Stimulated activated CD8-positive, alpha-beta memory T cell treated with anti-CD3 and anti-CD28 coated beads, Interleukin-12 subunit alpha, Interleukin-12 subunit beta, amount 100 ng/mL, for 24 hours (primary cell): Measurements from ENCODE around the gene MAX.
"Not testable (repeated sequence)": the region's sequence is repeated elsewhere in the genome, so short reads cannot be mapped to it uniquely, and the experiment has no call there.

Experiments
- DNase-seq: peaks from one replicate; pipeline ENCODE4 v3.0.0-alpha.2; 2020; ENCODE audit errors: extremely low read depth

Gene MAX

GRCh38 chr14:65104791-65105190 lies 2.5 kb upstream of the MAX start:
- no peak for DNase-seq

- no peak for DNase-seq
Measured at GRCh38 chr14:65103150-65103760, 938 bp upstream of the MAX start.

DNA sequence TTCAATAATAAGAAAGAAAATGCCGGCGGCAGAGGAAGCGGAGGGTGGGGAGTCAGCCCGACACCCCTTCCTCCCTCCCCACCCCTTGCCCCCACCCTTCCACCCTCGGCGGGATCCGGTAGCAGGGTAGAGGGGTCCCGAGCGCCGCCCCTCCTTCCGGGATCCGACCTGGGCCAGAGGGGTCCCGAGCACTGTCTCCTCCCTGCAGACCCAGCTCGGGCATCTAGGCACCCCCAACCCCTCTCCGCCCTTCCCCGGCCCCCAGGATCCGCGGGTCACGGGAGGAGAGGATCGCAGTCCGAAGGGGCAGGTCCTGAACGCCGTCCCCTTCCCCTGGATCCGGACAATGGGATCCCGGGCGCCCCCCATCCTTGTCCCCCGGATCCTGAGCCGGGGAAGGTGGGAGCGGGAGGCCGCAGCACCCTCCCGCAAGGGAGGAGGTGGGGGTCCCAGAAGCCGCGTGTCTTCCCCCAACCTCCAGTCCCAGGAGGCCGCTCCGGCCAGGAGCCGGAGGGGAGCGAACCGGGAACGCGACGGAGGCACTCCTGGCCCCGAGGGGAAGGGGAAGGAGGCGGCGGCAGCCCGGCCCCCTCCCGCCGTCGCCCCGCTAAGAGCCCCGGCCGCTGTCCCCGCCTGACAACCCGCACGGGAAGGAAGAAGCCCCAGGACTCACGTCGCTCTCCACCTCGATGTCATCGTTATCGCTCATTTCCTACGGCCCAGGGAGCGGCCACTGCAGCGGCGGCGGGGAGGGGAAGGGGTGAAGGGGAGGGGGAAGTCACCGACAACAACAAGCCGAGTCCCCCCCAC lies 481 bp downstream of the MAX start:
- no peak for DNase-seq

DNA sequence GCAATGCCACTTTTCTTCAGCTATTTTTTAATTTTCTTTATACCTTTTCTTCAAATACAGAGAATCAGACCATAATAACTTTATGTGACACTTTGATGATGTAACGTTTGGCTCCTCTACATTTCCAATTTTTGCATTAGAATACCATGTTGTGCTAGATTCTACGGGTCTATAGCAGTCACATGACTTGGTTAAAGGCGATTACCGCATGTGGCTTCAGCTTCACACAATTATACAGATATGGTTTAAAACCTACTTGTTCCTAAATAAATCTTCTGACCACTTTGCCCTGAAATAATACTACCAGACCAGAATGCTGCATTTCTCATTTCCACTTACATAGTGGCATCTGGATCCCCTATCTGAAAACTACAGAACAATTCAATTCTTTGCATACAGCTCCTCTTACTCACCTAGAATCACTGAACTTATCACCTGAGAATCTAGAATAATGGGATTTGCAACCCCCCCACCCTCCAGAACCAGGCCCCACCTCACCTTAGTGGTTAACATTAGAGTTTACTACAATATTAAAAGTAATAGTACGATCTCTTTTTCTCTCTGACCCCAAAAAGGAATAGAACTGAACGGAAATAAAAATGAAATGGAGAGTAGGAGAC lies 1.3 kb downstream of the MAX start:
- no peak for DNase-seq

GRCh38 chr14:65098586-65098985 lies 3.7 kb downstream of the MAX start:
- DNase-seq = no peak

GRCh38 chr14:65096323-65097089 lies 5.8 kb downstream of the MAX start:
- DNase-seq = no peak

DNA sequence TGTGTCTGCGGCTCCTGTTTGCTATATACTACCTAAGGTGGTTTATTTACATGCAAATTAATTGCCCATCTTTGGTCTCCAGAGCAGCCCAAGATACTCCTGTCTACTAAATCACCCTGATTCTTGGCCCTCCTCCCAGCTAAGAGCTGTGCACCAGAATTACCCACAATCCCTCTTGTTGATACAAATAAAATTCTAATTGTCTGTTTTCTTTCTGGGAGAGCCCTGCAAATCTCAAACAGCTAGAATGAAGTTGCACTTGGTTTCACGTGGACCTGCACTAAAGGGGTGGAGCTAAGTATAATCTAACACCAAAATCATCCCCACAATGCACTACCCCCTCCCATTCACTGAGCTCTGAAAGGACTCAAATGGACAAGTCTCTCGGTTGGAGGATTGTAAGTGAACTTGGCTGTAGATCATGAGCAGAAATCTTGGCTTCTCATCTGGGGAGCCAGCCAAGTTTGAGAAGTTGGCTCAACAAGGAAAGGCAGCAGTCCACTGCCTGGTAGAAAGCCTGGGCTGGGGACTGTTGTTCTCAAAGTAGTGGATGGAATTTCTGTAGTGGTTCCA lies 6.6 kb downstream of the MAX start:
- no peak for DNase-seq

- no peak for DNase-seq
Measured at GRCh38 chr14:65092349-65092748, 10.0 kb downstream of the MAX start.

GRCh38 chr14:65087835-65088234 lies 14.5 kb downstream of the MAX start:
- not testable (repeated sequence) for DNase-seq

- not testable (repeated sequence) for DNase-seq
Measured at GRCh38 chr14:65086686-65087085, 15.6 kb downstream of the MAX start.

- no peak for DNase-seq
Measured at GRCh38 chr14:65084554-65085505, 17.5 kb downstream of the MAX start.

DNA sequence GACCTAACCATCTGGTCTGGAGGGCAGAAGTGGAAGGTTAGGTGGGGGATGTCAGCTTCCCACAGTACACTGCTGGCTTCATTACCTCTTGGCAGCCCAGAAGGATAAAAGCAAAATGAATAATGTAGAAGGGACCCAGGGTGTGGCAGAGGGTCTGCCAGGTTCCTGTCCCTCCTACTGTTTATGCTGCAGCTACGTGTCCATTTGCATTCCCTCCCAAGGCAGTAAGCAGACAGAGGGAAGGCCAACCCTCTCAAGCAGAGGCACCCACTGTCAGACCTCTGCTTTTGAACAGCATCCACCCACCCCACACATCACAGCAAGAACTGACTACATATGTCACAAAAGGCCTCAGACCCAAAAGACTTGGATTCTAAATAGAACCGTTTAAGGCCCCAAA lies 19.4 kb downstream of the MAX start:
- DNase-seq = no peak

- DNase-seq = no peak
Measured at GRCh38 chr14:65080960-65081747, 21.2 kb downstream of the MAX start.

DNA sequence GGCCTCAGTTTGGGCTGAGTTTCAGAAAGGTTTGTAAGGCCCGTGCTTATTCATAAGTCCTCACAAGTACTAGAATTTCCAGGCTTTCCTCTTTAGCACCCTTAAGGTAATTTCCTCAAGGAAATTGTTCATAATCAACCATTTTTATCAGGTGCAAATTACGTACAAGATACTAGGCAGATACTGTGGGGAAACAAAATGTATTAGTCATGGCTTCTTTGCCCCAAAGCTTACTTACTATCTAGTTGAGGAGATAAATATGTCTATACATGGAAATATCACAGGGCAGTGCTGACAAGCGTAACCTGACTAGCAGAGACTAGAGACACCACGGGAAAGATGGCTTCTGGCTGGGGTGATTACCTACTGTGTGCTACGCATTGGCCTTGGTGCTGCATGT lies 22.5 kb downstream of the MAX start:
- no peak for DNase-seq

GRCh38 chr14:65079201-65079600 lies 23.1 kb downstream of the MAX start:
- DNase-seq = no peak

- no peak for DNase-seq
Measured at GRCh38 chr14:65077318-65077717, 25.0 kb downstream of the MAX start.

DNA sequence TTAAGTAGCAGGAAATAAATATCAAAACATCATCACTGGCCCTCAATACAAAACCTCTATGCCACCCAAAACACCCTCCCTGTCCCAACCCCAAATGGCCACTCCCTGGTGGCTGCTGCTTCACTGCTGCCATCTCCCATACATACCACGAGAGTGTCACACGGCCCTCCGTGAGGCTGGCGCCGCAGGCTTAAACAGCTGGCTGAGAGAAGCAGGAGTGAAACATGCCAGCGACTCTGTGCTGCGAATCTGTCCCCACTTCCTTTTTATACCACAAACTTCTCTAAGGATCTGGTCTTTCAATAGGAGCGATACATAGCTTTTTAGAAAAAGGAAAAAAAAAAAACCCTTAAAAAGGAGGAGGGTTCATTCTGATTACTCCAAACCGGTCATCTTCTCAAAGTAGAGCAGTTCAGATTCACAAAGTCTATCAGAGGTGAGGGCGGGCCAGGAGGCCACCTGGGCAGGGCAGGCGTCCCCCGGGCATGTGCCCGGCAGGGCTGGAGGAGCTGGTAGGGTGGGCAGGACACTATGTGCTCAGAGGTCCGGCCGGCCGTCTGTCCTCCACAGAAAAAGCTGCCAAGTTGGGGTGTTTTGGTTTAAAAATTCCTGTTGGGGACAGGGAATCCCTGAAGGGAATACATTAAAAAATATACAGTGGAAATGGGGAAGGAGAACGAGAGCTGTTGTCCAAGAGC lies 26.5 kb downstream of the MAX start:
- no peak for DNase-seq

DNA sequence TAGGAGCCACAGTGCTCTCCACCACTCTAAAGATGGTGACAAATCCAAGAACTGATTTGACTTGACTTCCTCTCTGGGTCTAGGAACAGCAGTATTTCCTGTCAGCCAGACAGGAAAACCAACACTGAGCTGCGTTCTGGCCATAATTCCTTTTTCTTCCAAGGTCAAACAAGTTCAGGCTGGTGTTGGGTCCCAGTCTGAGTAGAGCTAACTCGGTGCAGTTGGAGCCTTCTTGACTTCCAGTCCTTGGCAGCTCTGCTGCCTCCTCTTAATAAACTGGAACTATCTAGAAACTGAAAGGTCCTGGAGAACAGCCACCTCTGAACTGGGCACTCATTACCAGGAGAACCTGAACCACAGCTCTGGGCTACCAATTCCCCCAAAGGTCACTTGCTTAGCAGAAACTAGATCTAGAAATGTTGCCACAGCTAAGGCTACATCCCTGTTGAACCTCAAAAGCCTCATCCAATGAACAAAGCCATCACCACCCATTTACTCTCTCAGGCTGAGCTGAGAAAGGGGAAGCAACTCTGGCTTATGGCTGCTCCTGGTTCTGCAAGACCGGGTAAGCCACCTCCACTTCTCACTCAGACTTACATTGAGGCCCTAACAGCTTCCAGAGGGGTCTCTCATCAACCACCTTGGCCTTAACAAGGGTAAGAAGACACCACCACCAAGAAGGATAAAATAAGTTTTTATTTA lies 27.7 kb downstream of the MAX start:
- DNase-seq = no peak
